ENCODE data around the gene TXNRD1.
"Not testable (repeated sequence)": the region's sequence is repeated elsewhere in the genome, so short reads cannot be mapped to it uniquely, and the experiment has no call there.

The TXNRD1 gene

DNA sequence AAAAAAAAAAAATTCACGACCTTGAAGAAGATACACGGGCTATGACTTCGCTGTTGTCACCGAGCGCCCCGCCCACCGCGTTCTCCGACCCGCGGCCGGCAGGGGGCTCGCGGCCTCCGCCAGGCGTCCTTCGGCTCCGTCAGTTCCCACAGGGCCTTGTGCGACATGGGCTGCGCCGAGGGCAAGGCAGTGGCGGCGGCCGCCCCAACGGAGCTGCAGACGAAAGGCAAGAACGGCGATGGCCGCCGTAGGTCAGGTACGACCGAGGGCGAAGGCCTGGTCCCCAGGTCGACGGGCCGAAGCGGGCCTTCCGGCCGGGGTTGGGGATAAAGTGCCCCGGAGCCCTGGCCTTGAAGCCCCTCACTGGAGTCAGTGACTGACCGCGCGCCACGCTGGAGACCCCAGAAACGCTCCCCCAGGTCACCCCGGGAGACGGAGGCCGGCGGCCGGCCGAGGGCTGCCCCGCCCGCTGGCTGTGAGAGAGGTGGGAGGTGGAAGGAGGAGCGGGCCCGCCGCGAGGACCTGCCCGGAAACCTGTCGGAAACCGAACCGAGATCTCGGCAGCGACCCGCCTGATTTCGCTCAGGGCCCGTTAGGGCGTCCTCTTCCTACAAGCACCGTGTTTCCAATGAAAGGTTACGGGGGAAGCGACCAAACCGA, at the start of gene TXNRD1:
TXNRD1 (plus strand) TSS at position 142 of the 660 bp plus-strand sequence; CDS start at position 166, 24 bp downstream.
- in situ Hi-C loops (cut with MboI; ENCODE audit: low sequenced_read_pairs), result loop anchor here (25.0 kb wide), 1 partner anchor 847 kb away; no protein-coding TSS in a partner anchor

DNA sequence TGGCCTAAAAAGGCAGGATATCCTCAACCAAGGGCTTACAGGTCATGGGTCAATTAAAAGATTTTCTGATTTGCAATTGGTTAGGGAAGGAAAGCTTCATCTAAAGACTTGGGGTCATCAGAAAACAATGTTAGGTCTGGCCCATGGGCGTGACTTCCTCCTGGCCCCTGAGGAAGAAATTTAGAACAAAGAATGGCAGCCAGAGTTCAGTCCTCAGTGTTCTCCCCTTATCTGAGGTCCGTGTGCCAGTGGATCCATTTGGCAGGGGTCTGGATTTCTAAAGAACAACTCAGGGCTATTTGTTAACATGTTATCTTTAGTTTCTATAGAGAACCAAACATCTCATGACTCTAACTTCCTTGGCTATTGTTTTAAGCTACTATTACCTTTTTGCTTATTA, 49.8 kb upstream of the TXNRD1 start:
- in situ Hi-C loops (cut with MboI; ENCODE audit: low sequenced_read_pairs), result no loop called here

DNA sequence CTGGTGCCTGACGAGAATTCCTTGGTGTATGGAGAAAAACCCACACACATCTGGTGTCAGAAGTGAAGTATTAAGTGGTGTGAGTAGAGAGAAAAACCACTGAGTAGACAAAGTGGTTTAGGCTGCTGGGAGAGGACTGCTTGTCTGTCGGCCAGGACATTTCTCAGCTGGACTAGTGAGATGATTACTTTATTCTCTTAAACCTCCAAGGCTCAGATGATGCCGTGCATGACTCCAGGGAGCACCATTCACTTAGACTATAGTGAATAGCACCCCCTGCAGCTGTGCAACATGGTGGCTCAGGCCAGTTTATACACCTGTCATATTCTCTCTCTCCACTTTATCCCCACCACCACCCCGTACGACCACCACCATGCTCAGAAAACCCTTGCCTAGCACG, 49.1 kb upstream of the TXNRD1 start:
- in situ Hi-C loops (cut with MboI; ENCODE audit: low sequenced_read_pairs), result no loop called here

DNA sequence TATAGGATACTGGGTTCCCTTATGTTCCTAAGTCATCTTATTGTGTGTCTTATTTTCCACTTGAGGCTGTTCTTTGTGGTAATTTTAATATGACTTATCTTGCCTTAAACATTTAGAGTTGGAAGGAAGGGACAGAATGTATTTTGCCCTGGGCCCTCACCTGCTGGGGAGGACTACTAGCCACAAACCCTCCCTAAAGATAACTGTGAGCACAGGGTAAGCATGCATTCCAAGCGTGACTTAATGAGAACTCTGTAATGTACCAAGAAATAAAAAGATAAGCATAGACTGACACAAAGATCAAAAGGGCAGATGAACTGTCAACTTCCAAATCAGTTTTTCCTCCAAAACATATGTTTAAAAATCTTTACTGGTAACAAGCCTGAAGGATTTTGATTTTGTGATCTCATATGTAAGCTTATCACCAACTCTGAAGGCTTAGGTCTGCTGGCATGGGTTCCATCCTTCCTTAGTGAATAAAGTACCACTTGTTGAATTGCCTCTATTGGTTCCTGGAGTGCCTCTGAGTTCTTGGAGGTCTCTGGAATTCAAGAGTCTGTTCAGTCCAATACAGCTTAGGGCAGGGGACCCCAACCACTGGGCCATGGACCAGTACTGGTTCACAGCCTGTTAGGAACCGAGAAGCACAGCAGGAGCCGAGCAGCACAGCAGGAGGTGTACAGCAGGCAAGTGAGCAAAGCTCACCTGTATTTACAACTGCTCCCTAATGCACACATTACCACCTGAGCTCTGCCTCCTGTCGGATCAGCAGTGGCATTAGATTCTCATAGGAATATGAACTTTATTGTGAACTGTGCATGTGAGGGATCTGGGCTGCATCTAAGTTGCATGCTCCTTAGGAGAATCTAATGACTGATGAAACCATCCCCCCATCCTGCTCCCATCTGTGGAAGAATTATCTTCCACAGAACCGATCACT, 47.8 kb upstream of the TXNRD1 start:
- in situ Hi-C loops (cut with MboI; ENCODE audit: low sequenced_read_pairs), result no loop called here

DNA sequence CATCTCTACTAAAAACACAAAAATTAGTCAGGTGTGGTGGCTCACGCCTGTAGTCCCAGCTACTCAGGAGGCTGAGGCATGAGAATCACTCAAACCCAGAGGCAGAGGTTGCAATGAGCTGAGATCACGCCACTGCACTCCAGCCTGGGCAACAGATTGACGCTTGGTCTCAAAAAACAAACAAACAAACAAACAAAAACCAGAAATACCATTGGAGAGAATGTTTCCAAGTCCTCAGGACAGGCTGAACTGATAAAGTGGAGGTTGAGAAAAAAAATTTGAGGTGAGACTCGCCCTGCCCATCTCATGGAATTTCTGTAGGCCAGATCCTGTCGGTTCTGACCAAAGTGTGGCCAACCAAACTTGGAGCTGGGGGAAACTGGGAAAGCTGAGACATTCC, 47.0 kb upstream of the TXNRD1 start:
- in situ Hi-C loops (cut with MboI; ENCODE audit: low sequenced_read_pairs), result no loop called here

DNA sequence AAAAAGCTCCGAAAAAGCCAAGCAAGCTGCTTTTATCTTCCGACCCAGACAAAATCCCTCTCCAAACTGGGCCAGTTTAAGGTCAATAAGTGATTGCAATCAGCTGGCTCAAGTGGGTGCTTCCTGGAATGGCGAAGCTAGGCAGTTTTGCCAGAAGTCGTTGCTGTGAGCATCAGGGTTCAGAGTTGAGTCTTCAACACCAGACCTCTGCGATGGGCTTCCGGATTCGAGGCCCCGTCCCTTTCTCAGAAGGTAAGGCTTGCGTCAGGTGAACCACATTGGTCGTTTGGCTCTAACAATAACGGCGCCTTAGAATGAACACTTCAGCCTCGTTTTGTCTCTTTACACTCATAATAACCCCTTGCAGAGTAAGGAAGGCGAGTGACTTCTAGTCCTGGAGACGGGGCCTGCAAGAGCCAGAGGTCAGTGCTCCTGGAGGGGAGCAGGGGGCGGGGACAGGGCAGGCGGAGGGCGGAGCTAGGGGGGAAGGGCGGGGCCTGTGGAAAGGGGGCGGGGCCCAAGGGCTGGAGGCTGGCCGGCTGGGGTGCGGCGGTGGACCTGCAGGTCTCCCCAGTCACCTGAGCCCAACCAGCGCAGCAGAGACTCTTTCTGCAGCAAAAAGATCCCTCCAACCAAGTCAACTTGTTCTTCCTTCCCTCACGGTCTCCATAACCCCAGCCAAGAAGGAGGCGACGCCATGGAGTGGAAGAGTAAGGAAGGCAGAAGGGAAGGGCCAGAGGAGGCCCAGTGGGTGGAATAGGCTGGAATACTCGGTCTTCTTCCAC, 43.6 kb upstream of the TXNRD1 start:
- in situ Hi-C loops (cut with MboI; ENCODE audit: low sequenced_read_pairs), result no loop called here

DNA sequence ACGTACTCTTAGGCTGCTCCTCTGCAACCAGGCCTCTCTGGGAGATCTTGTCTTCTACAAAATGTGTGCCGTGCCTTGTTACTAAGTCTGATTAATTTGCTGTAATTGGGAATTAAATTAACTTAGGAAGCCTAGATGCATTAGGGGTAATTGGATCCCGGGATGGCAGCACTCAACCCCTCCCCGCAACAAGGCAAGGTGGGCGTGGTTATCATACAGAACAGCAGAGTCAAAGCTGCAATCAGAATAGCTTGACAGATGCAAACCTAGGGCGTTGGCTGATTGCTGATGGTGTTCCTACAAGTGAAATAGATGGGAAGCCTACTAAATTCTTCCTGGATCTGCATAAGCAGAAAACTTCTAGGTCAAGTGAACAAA, 43.0 kb upstream of the TXNRD1 start:
- in situ Hi-C loops (cut with MboI; ENCODE audit: low sequenced_read_pairs), result no loop called here

DNA sequence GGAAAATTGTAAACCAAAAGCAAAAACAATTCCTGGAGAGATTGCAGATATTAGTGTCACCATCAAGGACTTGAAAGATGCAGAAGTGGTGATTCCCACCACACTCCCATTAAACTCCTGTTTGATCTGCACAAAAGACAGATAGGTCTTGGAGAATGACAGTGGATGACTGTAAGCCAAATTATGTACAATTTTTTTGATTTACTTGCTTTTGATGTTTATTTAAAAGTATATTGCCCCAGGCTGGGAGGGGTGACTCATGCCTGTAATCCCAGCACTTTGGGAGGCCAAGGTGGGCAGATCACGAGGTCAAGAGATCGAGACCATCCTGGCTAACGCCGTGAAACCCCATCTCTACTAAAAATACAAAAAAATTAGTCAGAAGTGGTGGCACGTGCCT, 41.8 kb upstream of the TXNRD1 start:
- in situ Hi-C loops (cut with MboI; ENCODE audit: low sequenced_read_pairs), result not testable (repeated sequence)

DNA sequence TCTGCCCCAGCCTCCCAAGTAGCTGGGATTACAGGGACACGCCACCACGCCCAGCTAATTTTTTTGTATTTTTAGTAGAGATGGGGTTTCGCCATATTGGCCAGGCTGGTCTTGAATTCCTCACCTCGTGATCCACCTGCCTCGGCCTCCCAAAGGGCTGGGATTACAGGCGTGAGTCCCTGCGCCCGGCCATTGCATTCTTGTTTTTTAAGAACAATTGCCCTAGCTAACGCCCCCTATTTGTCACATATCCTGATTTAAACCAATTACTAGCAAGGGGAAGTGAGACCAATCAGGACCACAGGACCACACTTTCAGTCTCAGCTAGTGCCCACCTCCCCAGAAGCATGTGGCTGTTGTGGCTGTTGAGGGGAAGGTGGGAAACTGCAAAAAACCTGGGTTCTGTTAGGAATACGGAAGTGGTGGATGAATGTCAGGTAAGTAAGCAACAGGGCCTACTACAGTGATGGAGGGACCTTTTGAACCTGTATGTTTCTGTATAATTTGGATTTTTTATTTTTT, 39.8 kb upstream of the TXNRD1 start:
- in situ Hi-C loops (cut with MboI; ENCODE audit: low sequenced_read_pairs), result no loop called here

DNA sequence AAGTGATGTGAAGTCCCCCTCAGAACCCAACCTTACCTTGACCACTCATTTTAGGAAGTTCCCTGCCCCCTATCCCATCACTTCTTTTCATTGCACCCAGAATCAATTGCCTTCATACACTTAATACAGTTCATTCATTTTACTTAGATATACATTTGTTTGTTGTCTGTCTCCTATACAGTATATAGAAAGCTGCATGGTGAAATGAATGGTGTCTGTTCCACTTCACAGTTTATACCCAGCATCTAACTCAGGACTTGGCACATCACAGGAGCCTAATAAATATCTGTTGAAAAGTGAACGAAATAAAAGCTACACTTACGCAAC, 38.3 kb upstream of the TXNRD1 start:
- in situ Hi-C loops (cut with MboI; ENCODE audit: low sequenced_read_pairs), result no loop called here

DNA sequence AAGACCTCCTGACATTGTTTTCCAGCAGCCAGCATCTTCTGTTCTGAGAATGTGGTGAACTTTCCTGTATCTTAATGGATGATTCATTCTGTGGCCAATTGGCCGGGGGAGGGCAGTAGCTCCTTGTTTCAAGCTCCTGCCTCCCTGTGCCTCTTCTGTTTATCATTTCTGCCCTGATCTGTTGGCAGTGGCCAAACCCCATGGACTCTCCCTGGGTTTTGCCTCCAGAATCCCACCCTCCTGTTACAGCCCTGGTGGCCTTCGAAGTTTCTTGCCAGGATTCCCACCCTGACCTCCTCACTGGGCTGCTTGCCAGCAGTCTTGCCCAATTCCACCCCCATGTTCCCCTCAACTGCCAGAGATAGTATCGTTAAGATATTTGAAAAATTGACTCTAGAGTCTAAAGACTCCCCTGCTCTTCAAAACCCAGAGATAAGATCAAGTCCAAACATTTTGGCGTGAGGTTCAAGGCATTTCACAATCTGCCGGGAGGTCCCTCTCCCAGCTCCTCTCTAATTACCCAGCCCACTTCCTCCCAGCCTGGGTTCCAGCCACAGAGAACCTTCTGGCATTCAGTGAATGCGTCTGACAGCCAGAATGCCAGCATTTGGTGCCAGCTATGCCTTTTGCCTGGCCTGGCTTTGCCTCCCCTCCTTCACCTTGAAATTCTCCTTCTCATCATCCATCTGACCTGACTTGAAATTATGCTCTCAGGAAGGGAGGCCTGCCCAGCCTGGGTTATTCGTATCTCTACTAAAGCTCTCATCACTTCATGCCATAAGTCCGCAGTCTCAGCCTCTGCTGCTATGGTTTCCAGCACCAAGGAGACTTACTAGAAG, 37.7 kb upstream of the TXNRD1 start:
- in situ Hi-C loops (cut with MboI; ENCODE audit: low sequenced_read_pairs), result no loop called here

DNA sequence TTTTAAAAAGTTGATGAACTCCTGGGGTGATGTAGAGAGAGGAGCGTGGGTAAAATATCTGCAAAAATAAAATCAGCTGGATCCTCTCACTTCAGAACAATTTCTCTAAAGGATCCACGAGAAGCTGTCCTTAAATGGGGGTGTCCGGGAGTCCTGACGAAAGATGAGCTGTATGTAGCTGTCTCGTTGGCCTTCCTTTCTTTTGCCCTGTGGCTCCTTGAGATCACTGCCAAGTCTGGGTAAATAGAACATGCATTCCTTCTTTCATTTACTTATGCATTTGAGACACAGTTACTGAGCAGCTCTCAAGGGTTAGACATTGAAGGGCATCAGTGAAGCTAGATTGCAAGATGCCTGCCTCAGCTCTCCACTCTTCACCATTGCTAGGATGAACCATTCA, 35.2 kb upstream of the TXNRD1 start:
- in situ Hi-C loops (cut with MboI; ENCODE audit: low sequenced_read_pairs), result no loop called here

DNA sequence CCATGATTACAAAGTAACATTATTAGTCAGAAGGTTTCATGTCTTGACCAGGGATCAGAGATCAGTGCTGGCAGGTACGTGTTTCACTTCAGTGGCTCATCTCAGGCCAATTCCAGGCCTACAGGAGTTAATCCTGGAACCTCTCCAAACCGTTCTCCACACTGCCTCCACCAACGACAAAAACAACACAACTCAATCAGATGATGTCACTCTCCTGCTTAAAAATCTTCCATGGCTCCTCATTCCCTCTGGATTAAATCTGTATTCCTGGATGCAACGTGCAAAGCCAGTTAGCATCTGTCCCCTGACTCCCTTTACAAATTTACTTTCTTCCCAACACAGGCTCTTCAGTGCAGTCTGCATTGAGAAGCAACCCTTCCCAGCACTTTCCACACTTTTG, 34.3 kb upstream of the TXNRD1 start:
- in situ Hi-C loops (cut with MboI; ENCODE audit: low sequenced_read_pairs), result no loop called here

DNA sequence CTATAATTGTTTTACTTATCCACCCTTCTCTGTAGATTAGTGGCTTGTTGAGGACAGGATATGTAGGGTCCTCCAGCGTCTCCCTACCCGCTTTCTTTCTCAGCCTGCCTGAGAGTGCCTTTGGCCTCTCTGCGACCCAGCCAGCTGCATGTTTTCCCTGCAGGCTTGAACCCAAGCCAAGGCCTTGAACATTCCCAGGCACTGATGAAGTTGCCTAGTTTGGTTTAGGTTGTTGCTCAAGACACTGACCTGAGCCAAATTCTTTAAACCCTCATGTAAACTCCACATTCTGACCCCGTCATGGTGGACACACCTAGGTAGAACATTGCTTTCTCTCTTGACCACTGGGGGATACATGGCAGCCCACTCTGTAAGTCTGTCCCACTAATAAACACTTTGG, 33.4 kb upstream of the TXNRD1 start:
- in situ Hi-C loops (cut with MboI; ENCODE audit: low sequenced_read_pairs), result no loop called here

DNA sequence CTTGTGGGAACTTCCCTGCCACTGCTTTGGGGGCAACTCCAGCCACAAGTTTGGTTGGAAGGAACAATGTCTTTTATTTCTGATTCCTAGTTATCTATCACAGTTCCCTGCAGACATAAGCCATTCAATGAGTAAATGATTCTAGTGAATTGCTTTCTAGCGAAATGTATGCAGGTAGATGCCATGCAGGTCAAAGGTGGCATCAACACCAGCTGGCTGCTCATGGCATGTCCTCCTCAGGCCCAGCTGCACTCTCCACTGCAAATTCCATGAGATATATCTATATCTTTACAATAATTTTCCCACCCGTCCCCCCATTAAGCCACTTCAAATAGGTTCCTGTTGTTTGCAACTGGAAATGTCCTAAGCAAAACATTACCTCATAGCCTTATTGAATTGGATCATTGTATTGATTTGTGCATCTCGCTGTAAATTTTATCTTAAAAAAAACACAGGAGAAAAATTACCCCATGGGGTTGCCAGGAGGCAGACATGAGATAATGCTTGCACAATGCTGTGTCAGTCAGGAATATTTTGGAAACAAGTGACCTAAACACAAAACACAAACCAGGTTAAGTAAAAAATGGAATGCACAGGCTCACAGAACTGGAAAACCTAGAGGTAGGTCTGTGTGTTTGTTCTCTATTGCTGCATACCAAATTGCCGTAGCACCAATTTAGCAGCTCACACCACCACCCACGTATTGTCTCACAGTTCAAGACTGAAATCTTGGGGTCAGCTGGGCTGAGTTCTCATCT, 32.8 kb upstream of the TXNRD1 start:
- in situ Hi-C loops (cut with MboI; ENCODE audit: low sequenced_read_pairs), result no loop called here

DNA sequence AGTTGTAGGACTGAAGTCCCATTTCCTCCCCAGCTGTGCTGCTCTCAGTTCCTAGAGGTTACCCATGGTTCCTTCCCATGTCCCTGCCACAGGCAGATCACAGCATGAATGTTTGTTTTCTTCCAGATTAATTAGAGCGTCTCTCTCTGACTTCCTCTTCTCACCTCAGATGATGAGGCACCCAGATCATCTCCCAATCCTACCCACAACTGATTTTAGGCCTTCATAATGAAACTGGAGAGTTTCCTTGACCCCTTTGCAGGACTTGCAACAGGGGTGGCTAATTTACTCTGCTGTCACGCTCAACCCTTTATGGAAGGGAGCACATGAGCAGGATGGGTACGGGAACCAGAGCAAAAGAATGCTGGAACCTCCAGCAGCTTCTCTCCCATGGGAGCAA, 32.1 kb upstream of the TXNRD1 start:
- in situ Hi-C loops (cut with MboI; ENCODE audit: low sequenced_read_pairs), result no loop called here

DNA sequence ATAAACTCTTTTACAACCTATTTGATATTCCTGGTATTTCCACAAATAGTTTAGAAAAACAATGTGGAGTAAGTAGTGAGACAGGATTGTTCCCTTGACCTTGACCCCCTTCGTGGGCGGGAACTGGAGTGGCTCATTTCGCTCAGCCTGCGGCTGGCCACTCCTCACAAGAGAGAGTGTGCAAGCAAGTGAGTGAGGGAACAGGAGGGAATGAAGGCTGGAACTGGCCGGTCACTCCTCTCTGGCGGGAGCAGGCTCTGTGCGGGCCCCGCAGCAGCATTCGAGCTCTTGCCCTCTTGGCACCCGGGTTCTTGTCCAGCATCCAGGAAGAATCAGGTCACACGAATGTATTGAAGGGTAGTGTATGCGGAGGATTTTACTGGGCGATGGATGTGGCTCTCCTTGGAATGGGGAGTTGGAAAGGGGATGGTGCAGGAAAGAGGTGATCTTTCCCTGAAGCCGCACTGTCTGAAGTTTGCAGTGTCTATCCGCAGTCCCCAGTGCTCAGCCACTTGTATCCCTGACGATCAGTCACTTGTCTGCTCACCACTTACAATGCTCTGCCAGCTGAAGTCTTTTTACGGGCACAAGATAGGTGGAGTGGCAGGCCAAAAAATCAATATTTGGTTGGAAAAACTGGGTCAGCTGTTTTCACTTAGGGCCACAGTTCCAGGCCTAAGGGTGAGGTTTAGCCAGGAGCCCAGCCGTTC, 28.0 kb upstream of the TXNRD1 start:
- in situ Hi-C loops (cut with MboI; ENCODE audit: low sequenced_read_pairs), result no loop called here

DNA sequence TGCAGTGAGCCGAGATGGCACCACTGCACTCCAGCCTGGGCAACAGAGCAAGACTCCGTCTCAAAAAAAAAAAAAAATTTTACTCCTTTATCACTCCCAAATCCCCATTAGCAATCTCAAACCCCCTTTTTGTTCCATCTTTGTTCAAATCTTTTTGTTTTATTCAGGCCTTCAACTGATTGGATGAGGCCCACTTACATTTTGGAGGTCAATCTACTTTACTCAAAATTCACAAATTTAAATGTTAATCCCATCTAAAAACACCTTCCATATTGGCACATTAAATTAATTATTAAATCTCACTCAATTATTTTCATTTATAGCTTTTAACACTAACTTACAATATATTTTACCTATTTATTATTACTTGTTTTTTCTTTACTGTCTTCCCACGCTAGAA, 27.0 kb upstream of the TXNRD1 start:
- in situ Hi-C loops (cut with MboI; ENCODE audit: low sequenced_read_pairs), result no loop called here

DNA sequence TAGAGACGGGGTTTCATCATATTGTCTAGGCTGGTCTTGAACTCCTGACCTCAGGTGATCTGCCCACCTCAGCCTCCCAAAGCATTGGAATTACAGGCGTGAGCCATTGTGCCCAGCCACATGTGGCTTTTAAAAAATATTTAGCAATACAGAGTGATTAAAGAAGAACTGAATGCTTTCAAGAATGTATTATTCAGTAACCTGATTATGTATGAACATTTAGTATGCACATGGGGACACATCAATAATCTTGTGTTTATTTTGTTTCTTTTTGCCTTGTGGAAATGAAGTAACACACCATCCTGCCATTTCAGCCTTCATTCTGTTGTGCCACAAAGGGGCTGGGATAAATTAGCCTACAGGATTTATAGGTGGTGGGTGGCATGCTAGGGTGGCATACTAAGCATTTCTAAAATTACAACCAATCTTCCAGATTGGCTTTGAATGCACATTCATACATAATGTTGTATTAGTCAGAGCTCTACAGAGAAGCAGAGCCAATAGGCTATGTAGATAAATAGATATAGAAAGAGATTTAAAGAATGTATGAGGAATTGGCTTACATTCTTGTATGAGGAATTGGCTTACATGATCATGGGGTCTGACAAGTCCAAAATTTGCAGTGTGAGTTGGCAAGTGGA, 25.5 kb upstream of the TXNRD1 start:
- in situ Hi-C loops (cut with MboI; ENCODE audit: low sequenced_read_pairs), result no loop called here
